HAP-1 (cell line): Measurements from ENCODE around the gene KISS1R.
"Not testable (repeated sequence)": the region's sequence is repeated elsewhere in the genome, so short reads cannot be mapped to it uniquely, and the experiment has no call there.

Source experiments
- DNase-seq, 2 experiments: peaks; one replicate each; pipeline ENCODE4 v3.0.0-alpha.2; 2016 to 2020; ENCODE audit warnings: low spot score in 2 of 2
- H3K27me3 ChIP-seq: fragments of 250-450 bp; sonication (Bioruptor Pico); 2 replicates; pipeline ENCODE4 v1.5.1; 2020; ENCODE audit warnings: low read depth, mild to moderate bottlenecking, moderate library complexity
- H3K36me3 ChIP-seq: fragments of 250-450 bp; sonication (Bioruptor Pico); replicated peaks from 2 replicates; pipeline ENCODE4 v1.5.1; 2020; ENCODE audit warnings: mild to moderate bottlenecking
- H3K4me1 ChIP-seq: fragments of 250-450 bp; sonication (Bioruptor Pico); 2 replicates; pipeline ENCODE4 v1.5.1; 2020; ENCODE audit warnings: mild to moderate bottlenecking
- H3K4me3 ChIP-seq: fragments of 250-450 bp; sonication (Bioruptor Pico); 2 replicates; pipeline ENCODE4 v1.5.1; 2020; ENCODE audit warnings: mild to moderate bottlenecking, moderate library complexity
- H3K9me3 ChIP-seq: fragments of 250-450 bp; sonication (Bioruptor Pico); 2 replicates; pipeline ENCODE4 v1.5.1; 2020; ENCODE audit warnings: mild to moderate bottlenecking, moderate library complexity
- in situ Hi-C: fragments of 300-500 bp; cut with MboI; formaldehyde crosslinking; loops from 3 replicates; pipeline ENCODE4 v1.14.3; 2020; ENCODE audit warnings: low sequenced_read_pairs, inconsistent platforms, mixed read lengths

The KISS1R gene

GRCh38 chr19:947707-948539, 30.8 kb downstream of the KISS1R start:
- Histone ChIP-seq H3K36me3 (peaks cover 8% of the 10 kb centered on the region; the same call in 1 of the 2 replicates), H3K27me3 (no peaks in the 10 kb centered on the region), H3K4me1 (no peaks in the 10 kb centered on the region), H3K4me3 (no peak overlapping the region), H3K9me3 (no peaks in the 10 kb centered on the region)
- no peak for DNase-seq
- in situ Hi-C loops = no loop called here

- no peaks in the 10 kb centered on the region for H3K9me3 ChIP-seq
- in situ Hi-C loops = no loop called here
- H3K4me1 ChIP-seq = no peaks in the 10 kb centered on the region
- H3K4me3 ChIP-seq = no peak overlapping the region
- peaks cover 8% of the 10 kb centered on the region; the same call in 1 of the 2 replicates for H3K36me3 ChIP-seq
- no peak for DNase-seq
- no peaks in the 10 kb centered on the region for H3K27me3 ChIP-seq
Observed at GRCh38 chr19:948842-949496, 31.8 kb downstream of the KISS1R start.

- Histone ChIP-seq H3K4me3 (no peak overlapping the region), H3K27me3 (no peaks in the 10 kb centered on the region), H3K4me1 (no peaks in the 10 kb centered on the region), H3K36me3 (peaks cover 8% of the 10 kb centered on the region; the same call in 1 of the 2 replicates), H3K9me3 (no peaks in the 10 kb centered on the region)
- in situ Hi-C loops = no loop called here
- DNase-seq = no peak
Observed at GRCh38 chr19:950352-951066, 33.4 kb downstream of the KISS1R start.

GRCh38 chr19:952049-952679, 35.0 kb downstream of the KISS1R start:
- Histone ChIP-seq H3K9me3 (no peaks in the 10 kb centered on the region), H3K36me3 (peaks cover 8% of the 10 kb centered on the region; the same call in 1 of the 2 replicates), H3K4me1 (no peaks in the 10 kb centered on the region), H3K4me3 (no peak overlapping the region), H3K27me3 (no peaks in the 10 kb centered on the region)
- in situ Hi-C loops = no loop called here
- DNase-seq = no peak

- no peaks in the 10 kb centered on the region for H3K27me3 ChIP-seq
- no peaks in the 10 kb centered on the region for H3K9me3 ChIP-seq
- no peaks in the 10 kb centered on the region for H3K4me1 ChIP-seq
- no peak overlapping the region for H3K4me3 ChIP-seq
- no peak for DNase-seq
- H3K36me3 ChIP-seq = peaks cover 4% of the 10 kb centered on the region; the same call in 1 of the 2 replicates
- in situ Hi-C loops = no loop called here
Observed at GRCh38 chr19:952680-953444, 35.7 kb downstream of the KISS1R start.

GRCh38 chr19:953445-954271, 36.5 kb downstream of the KISS1R start:
- Histone ChIP-seq H3K4me3 (no peak overlapping the region), H3K4me1 (no peaks in the 10 kb centered on the region), H3K36me3 (no peaks in the 10 kb centered on the region), H3K9me3 (no peaks in the 10 kb centered on the region), H3K27me3 (no peaks in the 10 kb centered on the region)
- in situ Hi-C loops = no loop called here
- DNase-seq = no peak

- no peak for DNase-seq
- Histone ChIP-seq H3K9me3 (no peaks in the 10 kb centered on the region), H3K27me3 (no peaks in the 10 kb centered on the region), H3K4me1 (no peaks in the 10 kb centered on the region), H3K36me3 (no peaks in the 10 kb centered on the region), H3K4me3 (no peak overlapping the region)
- in situ Hi-C loops = no loop called here
Observed at GRCh38 chr19:954272-954671, 37.1 kb downstream of the KISS1R start.

- Histone ChIP-seq H3K4me3 (no peak overlapping the region), H3K36me3 (no peaks in the 10 kb centered on the region), H3K4me1 (no peaks in the 10 kb centered on the region), H3K9me3 (no peaks in the 10 kb centered on the region), H3K27me3 (no peaks in the 10 kb centered on the region)
- DNase-seq = no peak
- in situ Hi-C loops = no loop called here
Observed at GRCh38 chr19:954672-955494, 37.8 kb downstream of the KISS1R start.

- in situ Hi-C loops = no loop called here
- Histone ChIP-seq H3K4me1 (no peaks in the 10 kb centered on the region), H3K4me3 (no peak overlapping the region), H3K36me3 (no peaks in the 10 kb centered on the region; the same call in 1 of the 2 replicates), H3K27me3 (no peaks in the 10 kb centered on the region), H3K9me3 (no peaks in the 10 kb centered on the region)
- DNase-seq = no peak
Observed at GRCh38 chr19:955803-956765, 39.0 kb downstream of the KISS1R start.

- DNase-seq = no peak
- Histone ChIP-seq H3K36me3 (peaks cover 1% of the 10 kb centered on the region; the same call in 1 of the 2 replicates), H3K9me3 (no peaks in the 10 kb centered on the region), H3K4me1 (no peaks in the 10 kb centered on the region), H3K4me3 (no peak overlapping the region), H3K27me3 (no peaks in the 10 kb centered on the region)
- in situ Hi-C loops = no loop called here
Observed at GRCh38 chr19:956766-957440, 39.8 kb downstream of the KISS1R start.

GRCh38 chr19:957578-957977, 40.4 kb downstream of the KISS1R start:
- H3K4me3 ChIP-seq, H3K36me3 ChIP-seq, in situ Hi-C loops, H3K27me3 ChIP-seq, H3K4me1 ChIP-seq, H3K9me3 ChIP-seq, DNase-seq: not testable (repeated sequence)
